ENCODE results near the gene CPN2. TPM values are rescaled to one million over a fixed set of nuclear protein-coding genes. Genes with fewer than 3 reads are reported as not detected.

CPN2 gene
- polyA plus RNA-seq, 3 donors from 2014 or later = not detected

DNA sequence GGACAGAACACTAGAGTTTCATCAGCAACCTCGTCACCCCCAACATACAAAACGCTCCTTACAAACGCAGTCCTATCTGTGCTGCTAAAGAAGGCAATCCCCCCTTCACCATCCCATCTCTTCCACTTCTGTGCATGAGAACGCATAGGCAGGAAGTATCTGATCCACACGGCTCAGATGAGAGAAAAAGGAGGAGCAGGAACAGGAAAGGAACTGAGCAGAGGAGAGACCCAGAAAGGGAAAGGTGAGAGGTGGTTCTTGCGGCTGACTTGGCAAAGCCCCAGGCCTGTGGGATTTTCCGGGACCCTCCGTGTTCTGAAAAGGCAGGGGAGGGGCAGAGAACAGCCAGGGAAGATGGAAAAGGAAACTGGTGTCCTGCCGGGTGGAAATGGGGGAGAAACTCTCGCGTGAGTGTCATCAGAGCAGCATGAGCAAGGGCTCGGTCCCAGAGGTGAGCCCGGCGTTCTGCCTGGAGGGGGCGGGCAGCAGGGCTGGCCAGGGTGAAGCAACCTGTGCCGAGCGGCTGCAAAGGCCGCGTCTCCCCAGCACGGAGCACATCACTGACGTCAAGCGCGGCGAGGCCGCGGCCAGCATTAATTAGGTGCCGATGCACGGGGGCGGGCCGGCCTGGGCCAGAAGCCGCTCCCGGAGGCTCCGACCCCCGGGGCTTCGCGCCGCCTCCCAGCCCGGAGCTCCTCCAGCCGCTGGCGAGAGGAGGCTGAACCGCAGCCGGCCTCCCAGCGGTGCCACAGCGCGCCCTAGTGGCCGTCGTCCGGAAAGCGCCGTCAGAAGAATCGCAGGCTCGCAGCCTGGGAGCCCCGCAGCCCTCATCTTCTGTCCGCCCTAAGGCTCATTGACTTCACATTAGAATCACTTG is 35.8 kb downstream of the CPN2 start:
- no peaks in the 10 kb centered on the region for H3K36me3 Mint-ChIP-seq
- peaks cover 12 to 18% of the 10 kb centered on the region in 2 donors for H3K4me1 Mint-ChIP-seq
- peak; percentile 78 to 81 (median 79) for DNase-seq
- H3K27me3 Mint-ChIP-seq (ENCODE audit: low read depth in 3 of 3) = peaks cover 7 to 21% (median 10%) of the 10 kb centered on the region in 3 donors
- peak overlapping the region in 2 of 6 donors; percentile 50 to 72 for H3K27ac Mint-ChIP-seq
- peak overlapping the region; percentile 72 to 95 (median 77) for H3K4me3 Mint-ChIP-seq
- H3K9me3 Mint-ChIP-seq = peaks cover 0 to 9% (median 5%) of the 10 kb centered on the region in 6 donors

DNA sequence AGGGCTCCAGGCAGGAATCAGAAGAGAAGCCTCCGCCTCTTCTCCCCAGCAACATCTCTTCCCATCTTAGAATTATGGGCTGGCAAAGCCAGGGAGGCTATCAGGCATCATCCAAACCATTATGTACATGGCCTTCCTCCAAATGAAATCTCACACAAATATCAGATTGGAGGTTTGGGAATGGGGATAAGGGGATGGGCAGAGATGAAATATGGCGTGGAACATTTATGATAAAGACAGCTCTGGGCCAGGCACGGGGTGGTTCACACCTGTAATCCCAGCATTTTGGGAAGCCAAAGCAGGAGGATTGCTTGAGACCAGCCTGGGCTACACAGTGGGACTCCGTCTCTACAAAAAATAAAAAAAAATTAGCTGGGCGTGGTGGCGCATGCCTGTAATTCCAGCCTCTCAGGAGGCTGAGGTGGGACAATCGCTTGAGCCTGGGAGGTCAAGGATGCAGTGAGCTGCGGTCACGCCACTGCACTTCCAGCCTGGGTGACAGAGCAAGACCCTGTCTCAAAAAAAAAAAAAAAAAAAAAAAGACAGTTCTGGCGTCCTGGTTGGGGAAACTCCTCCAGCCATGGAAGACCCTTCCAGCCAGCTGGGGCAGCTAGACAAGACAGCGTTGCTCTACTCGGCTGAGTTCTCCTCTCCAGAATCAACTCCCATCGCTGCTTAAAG is 36.6 kb downstream of the CPN2 start:
- Mint-ChIP-seq H3K27ac (peak overlapping the region in 1 of 6 donors; percentile 50), H3K4me3 (peak overlapping the region; percentile 72 to 95 (median 77)), H3K9me3 (peaks cover 0 to 9% (median 5%) of the 10 kb centered on the region in 6 donors), H3K4me1 (peaks cover 12 to 18% of the 10 kb centered on the region in 2 donors), H3K27me3 (ENCODE audit: low read depth in 3 of 3) (peaks cover 10 to 21% (median 10%) of the 10 kb centered on the region in 3 donors), H3K36me3 (no peaks in the 10 kb centered on the region)
- no peak for DNase-seq

DNA sequence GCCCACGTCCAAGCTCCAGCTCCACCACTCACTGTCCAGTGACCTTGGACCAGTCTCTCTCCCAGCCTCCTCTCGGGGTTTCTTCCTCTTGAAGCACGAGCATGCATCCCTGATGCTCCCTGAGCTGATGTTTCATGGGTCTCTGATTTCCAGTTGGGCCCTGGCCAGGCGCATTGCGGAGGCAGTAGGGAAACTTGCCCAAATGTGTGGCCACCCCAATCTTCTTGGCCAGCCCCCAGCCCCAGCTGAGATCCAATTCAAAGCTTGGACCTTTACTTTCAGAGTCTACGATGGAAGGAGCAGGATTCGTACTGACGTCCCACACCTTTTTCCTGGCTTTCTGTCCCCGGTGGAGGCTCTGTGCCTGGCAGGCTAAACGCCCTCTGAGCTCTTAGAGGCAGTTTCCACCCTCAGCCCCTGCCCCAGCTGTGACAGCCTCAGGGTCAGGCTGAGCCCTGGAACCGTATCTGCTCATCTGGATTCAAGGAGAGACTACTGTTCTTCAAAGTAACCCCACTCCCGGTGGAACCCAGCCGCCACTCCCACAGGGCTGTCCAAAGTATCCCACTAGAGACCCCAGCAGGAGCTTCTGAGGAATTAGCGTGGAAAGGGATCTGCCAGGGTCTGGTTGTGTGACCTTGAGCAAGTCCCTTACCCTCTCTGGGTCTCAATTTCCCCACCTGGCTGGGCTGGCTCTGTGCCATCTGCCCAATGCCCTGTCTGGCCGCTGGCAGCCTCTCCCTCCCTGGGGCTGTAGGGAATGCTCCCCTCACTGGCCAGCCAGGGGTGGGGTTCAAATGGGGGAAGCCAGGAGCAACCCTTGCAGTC is 37.4 kb downstream of the CPN2 start:
- no peaks in the 10 kb centered on the region for H3K36me3 Mint-ChIP-seq
- peaks cover 12 to 18% of the 10 kb centered on the region in 2 donors for H3K4me1 Mint-ChIP-seq
- DNase-seq = no peak
- no peak overlapping the region for H3K27ac Mint-ChIP-seq
- peaks cover 0 to 1% (median 0%) of the 10 kb centered on the region in 6 donors for H3K9me3 Mint-ChIP-seq
- no peak overlapping the region for H3K4me3 Mint-ChIP-seq
- peaks cover 6 to 15% (median 12%) of the 10 kb centered on the region in 3 donors for H3K27me3 Mint-ChIP-seq (ENCODE audit: low read depth in 3 of 3)

DNA sequence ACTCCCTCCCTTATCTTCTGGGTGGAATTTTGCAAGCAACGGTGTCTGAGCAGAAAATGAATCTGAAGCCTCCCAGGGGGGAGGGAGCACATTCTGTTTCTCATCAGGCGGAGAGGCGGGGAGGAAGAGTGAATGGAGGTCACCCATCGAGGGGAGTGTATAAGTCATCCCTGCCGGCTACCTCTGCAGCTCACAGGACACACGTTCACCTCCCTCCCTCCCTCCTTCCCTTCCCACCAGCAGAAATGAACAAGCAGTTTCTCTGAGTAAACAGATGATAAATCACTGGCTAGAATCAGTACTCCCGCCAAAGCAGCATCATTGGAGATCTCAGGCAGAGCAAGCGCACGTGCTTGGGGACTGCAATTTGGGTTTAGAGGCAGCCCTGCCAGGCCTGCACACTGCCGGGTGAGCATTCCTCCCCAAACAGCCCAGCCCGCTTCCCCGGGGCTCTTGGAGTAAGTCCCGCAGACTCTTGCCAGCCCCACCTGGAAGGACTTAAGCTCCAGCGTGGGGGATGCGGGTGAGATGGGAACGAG is 38.3 kb downstream of the CPN2 start:
- peaks cover 12 to 18% of the 10 kb centered on the region in 2 donors for H3K4me1 Mint-ChIP-seq
- no peak for DNase-seq
- H3K27ac Mint-ChIP-seq = no peak overlapping the region
- no peaks in the 10 kb centered on the region for H3K36me3 Mint-ChIP-seq
- no peak overlapping the region for H3K4me3 Mint-ChIP-seq
- no peaks in the 10 kb centered on the region for H3K9me3 Mint-ChIP-seq
- H3K27me3 Mint-ChIP-seq (ENCODE audit: low read depth in 3 of 3) = peaks cover 6 to 14% (median 12%) of the 10 kb centered on the region in 3 donors

DNA sequence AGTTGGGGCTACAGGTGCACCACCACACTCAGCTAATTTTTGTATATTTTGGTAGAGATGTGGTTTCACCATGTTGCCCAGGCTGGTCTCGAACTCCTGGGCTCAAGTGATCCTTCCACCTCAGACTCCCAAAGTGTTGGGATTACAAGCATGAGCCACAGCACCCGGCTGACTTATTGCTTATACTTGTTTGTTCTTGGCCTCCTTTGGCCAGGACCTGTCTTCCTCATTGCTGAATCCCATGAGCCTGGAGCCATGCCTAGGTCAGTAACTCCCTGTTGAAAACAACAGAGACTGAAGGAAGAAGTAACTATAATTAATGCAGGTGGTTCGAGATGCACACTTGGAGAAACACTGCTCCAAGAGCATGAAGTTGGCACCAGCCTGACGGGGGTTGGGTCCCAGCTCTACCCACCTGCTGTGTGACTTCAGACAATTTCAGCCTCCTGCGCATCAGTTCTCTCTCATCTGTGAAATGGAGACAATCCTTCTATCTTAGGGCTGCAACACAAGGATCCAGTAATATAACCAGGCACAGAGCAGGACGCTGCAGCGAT is 38.9 kb downstream of the CPN2 start:
- H3K36me3 Mint-ChIP-seq = no peaks in the 10 kb centered on the region
- no peak for DNase-seq
- H3K27me3 Mint-ChIP-seq (ENCODE audit: low read depth in 3 of 3) = peaks cover 4 to 13% (median 12%) of the 10 kb centered on the region in 3 donors
- no peak overlapping the region for H3K4me3 Mint-ChIP-seq
- no peak overlapping the region for H3K27ac Mint-ChIP-seq
- H3K4me1 Mint-ChIP-seq = peaks cover 15 to 18% of the 10 kb centered on the region in 2 donors
- no peaks in the 10 kb centered on the region for H3K9me3 Mint-ChIP-seq

DNA sequence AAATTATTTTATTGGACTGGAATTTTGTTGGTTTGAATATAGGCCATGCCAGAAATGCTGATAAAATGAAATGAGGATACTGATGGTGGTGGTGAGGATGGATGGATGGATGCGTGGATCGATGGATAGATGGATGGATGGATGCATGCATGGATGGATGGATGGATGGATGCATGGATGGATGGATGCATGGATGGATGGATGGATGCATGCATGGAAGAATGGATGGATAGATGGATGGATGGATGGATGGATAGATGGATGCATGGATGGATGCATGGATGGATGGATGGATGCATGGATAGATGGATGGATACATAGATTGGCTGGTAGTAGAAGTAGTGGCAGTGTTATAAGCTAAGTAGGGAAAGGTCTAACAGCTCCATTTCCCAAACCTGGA is 40.1 kb downstream of the CPN2 start:
- Mint-ChIP-seq H3K9me3 (no peaks in the 10 kb centered on the region), H3K4me1 (peaks cover 10 to 25% of the 10 kb centered on the region in 2 donors), H3K27me3 (ENCODE audit: low read depth in 3 of 3) (peaks cover 3 to 19% (median 12%) of the 10 kb centered on the region in 3 donors), H3K27ac (peak overlapping the region in 1 of 6 donors; percentile 12), H3K4me3 (no peak overlapping the region), H3K36me3 (no peaks in the 10 kb centered on the region)
- no peak for DNase-seq

DNA sequence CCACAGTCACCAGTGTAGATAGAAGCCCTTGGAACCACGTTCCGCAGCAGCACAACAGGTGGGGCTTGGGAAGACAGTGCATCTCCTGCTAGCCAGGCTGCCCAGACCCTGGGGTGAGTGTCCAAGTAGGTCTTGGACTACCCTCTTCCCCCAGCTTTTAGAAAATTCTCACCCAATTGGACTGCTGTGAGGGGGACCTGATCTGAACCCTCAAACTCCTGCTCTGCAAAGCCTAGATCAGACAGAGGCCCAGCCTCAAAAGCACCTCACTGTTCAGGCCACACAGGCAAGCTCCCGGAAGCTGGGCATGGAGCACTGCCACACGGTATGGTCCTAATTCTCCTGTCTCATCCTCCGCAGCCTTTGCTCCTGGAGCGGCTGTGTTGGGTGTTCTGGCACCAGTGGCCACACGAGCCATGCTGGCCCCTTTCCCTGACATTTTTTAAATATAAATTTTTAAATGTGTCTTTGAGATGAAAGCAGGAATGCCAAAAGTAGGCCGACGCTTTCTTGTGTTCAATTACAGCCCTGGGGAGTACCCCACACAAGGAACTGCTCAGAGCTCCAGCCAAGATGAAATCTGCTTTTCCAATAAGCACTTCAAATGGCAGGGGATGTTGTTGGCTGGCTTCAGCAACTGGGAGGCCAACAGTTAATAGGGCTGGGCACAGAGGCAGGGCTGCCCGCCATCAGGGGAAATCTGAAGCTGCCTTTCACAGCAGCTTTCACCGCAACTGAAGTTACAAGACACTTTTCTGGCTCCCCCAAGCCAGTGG is 40.9 kb downstream of the CPN2 start:
- H3K27me3 Mint-ChIP-seq (ENCODE audit: low read depth in 3 of 3) = peaks cover 3 to 21% (median 11%) of the 10 kb centered on the region in 3 donors
- H3K27ac Mint-ChIP-seq = no peak overlapping the region
- no peak for DNase-seq
- H3K9me3 Mint-ChIP-seq = no peaks in the 10 kb centered on the region
- H3K4me1 Mint-ChIP-seq = peaks cover 5 to 29% of the 10 kb centered on the region in 2 donors
- H3K36me3 Mint-ChIP-seq = no peaks in the 10 kb centered on the region
- H3K4me3 Mint-ChIP-seq = no peak overlapping the region

DNA sequence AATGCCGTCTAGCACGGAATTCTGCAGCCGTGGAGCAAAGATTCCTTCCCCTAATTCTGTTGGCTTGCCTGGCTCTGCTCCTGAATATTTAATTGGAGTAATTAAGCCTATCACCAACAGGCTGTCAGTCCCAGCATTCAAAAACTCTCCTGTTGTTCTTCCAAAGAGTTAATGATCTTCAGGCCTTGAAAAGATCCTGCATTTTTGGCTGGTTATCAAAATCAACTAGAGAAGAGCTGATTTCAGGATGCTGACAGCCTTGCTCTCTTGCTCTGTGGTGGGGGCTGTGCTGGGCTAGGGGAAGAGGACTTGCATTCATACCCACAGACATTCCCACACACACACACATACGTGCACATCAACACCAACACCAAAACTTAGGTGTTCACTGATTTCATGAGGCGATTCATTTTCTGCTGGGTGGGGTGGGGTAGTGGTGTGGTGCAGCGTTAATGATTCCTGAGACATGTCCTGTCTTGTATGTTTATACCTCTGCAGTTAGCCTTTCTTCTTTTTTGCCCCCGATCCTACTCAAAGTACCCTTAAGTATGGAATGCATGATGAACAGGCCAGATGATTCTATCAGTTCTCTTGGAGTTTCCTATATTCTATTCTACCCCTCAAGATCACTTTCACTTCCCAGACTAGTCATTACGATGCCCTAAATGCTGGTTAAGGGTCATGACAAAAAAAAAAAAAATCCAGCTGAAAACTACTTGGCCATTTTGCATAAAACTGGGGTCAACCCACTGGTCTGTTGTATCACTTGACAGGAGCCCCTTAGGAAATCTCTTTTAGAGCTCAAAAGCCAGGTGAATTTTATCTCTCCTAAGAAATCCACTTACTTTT is 42.3 kb downstream of the CPN2 start:
- Mint-ChIP-seq H3K36me3 (no peaks in the 10 kb centered on the region), H3K27me3 (ENCODE audit: low read depth in 3 of 3) (peaks cover 7 to 14% (median 11%) of the 10 kb centered on the region in 3 donors), H3K27ac (no peak overlapping the region), H3K4me3 (no peak overlapping the region), H3K9me3 (peaks cover 0 to 3% (median 0%) of the 10 kb centered on the region in 6 donors), H3K4me1 (peaks cover 0 to 33% of the 10 kb centered on the region in 2 donors)
- no peak for DNase-seq

DNA sequence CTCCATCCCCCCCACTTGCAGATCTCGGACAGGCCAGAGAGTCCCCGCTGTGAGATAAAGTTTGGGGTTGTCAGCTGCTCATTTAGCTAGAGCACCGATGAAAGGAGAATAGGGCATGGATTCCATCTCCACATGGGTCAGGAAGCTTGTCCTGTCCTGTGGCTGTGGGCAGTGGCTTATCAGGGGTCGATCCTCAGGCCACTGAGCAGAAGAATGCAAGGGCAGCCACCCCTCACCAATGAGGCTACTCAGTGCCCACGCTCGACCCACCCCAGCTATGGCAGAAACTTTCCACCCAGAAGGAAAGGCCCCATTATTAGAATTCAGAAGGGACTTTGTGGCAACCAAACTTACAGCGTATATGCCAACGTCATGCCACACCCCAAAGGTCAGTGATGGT is 43.3 kb downstream of the CPN2 start:
- peaks cover 7 to 14% (median 8%) of the 10 kb centered on the region in 3 donors for H3K27me3 Mint-ChIP-seq (ENCODE audit: low read depth in 3 of 3)
- DNase-seq = no peak
- H3K27ac Mint-ChIP-seq = no peak overlapping the region
- H3K9me3 Mint-ChIP-seq = peaks cover 0 to 3% (median 0%) of the 10 kb centered on the region in 6 donors
- H3K4me3 Mint-ChIP-seq = no peak overlapping the region
- peaks cover 0 to 33% of the 10 kb centered on the region in 2 donors for H3K4me1 Mint-ChIP-seq
- H3K36me3 Mint-ChIP-seq = no peaks in the 10 kb centered on the region

DNA sequence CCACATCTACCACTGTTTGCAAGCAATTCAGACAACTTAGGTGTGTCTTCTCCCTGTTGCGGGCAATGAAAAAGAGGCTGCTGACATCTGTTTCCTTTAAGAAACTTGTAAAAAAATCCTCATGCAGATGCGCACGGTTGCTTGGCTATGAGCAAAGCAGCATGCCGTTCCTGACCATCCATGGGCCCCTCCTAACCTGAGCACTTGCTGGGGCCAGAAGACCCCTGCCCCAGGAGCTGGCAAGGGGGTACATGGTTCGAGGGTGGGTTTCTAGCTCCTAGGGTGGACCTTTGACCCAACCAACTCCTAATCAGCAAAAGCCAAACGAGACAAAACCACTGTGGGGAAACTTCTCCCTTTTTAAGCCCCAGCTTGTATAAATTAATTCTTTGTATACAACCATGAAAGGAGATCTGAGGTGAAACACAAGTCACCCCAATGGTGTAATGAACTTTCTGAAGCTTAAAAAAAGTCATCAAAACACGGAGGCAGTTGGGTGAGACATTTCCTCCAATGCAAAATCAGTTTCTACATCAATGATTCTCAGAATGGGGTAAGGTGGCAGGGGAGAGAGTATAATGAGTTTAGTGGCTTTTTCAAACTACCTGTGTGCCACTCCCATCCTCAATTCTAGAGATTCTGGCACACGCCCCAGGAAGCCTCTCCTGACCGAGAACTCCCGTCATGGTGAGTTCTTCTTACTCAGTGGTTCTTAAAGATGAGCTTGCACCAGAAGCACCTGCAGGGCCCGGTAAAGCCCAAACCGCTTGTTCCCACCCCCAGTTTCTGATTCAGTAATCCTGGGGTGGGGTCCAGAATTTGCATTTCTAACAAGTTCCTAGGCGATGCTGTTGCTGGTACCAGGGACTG is 44.1 kb downstream of the CPN2 start:
- DNase-seq = no peak
- Mint-ChIP-seq H3K27me3 (ENCODE audit: low read depth in 3 of 3) (peaks cover 5 to 14% (median 6%) of the 10 kb centered on the region in 3 donors), H3K36me3 (no peaks in the 10 kb centered on the region), H3K4me1 (peaks cover 0 to 33% of the 10 kb centered on the region in 2 donors), H3K9me3 (peaks cover 0 to 3% (median 0%) of the 10 kb centered on the region in 6 donors), H3K4me3 (peak overlapping the region; percentile 52 to 82 (median 67)), H3K27ac (no peak overlapping the region)

DNA sequence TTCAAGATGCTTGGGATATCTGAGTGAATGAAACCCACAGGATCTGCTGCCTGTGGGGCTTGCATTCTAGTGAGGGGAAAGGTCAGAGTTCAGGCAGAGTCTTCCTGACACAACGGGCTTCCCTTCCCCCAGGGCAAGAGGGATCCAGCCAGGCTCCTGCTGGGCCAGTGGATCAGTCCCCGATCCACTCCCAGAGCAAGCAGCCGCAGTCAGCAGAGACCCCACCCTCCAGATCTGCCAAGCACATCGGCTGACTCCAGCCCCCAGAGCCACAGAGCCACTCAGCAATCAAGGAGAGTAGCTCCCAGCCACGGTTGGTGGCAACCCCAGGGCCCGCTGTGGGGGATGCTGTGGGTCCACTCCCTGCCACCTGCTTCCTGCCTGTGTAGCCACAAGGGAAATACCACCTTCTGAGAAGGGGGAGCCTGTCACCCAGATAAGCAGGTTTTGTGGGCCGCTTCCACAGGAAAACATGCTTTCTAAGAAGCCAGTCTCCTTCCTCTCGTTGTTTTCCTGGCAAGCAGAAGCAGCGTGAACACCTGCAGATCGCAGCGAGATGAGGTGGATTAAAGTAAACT is 44.9 kb downstream of the CPN2 start:
- peaks cover 4 to 18% (median 5%) of the 10 kb centered on the region in 3 donors for H3K27me3 Mint-ChIP-seq (ENCODE audit: low read depth in 3 of 3)
- H3K4me1 Mint-ChIP-seq = peaks cover under 1 to 33% of the 10 kb centered on the region in 2 donors
- H3K27ac Mint-ChIP-seq = no peak overlapping the region
- H3K36me3 Mint-ChIP-seq = no peaks in the 10 kb centered on the region
- peak; percentile 53 to 58 (median 57) for DNase-seq
- peaks cover 0 to 3% (median 0%) of the 10 kb centered on the region in 6 donors for H3K9me3 Mint-ChIP-seq
- peak overlapping the region; percentile 52 to 82 (median 67) for H3K4me3 Mint-ChIP-seq

Measured in immature natural killer cell (primary cell).